Measurements from ENCODE around the gene HPS4. TPM values are rescaled to one million over a fixed set of nuclear protein-coding genes. Genes with fewer than 3 reads are reported as not detected.
"Not testable (repeated sequence)": the region's sequence is repeated elsewhere in the genome, so short reads cannot be mapped to it uniquely, and the experiment has no call there.

HPS4 gene
- total RNA-seq (2014; rRNA removed; shearing (Covaris generic)) = 14.4 and 19.8 TPM in 2 replicates

- peak; percentile 74 for DNase-seq (ENCODE audit: low spot score)
These were observed at the start of gene HPS4, which contains the start of gene SRRD for GRCh38 chr22:26483439-26484359. HPS4 (minus strand) TSS chr22:26483783; CDS start chr22:26481762, 2,021 bp downstream. SRRD (plus strand) TSS chr22:26483877; CDS start chr22:26483891, 14 bp downstream.

- DNase-seq (ENCODE audit: low spot score) = no peak
These were observed 45.8 kb upstream of the HPS4 start for GRCh38 chr22:26529345-26529744.

GRCh38 chr22:26528518-26528917 is 44.9 kb upstream of the HPS4 start:
- not testable (repeated sequence) for DNase-seq (ENCODE audit: low spot score)

- DNase-seq (ENCODE audit: low spot score) = no peak
These were observed 44.2 kb upstream of the HPS4 start for GRCh38 chr22:26527574-26528465.

- DNase-seq (ENCODE audit: low spot score) = no peak
These were observed 43.6 kb upstream of the HPS4 start for GRCh38 chr22:26527167-26527566.

GRCh38 chr22:26525946-26526564 is 42.5 kb upstream of the HPS4 start:
- no peak for DNase-seq (ENCODE audit: low spot score)

- no peak for DNase-seq (ENCODE audit: low spot score)
These were observed 41.3 kb upstream of the HPS4 start for GRCh38 chr22:26524870-26525269.

- DNase-seq (ENCODE audit: low spot score) = no peak
These were observed 39.0 kb upstream of the HPS4 start for GRCh38 chr22:26522592-26522991.

- no peak for DNase-seq (ENCODE audit: low spot score)
These were observed 38.4 kb upstream of the HPS4 start for GRCh38 chr22:26522012-26522411.

GRCh38 chr22:26517429-26517828 is 33.8 kb upstream of the HPS4 start:
- no peak for DNase-seq (ENCODE audit: low spot score)

GRCh38 chr22:26516503-26516902 is 32.9 kb upstream of the HPS4 start:
- no peak for DNase-seq (ENCODE audit: low spot score)

GRCh38 chr22:26515931-26516330 is 32.3 kb upstream of the HPS4 start:
- DNase-seq (ENCODE audit: low spot score) = no peak

- no peak for DNase-seq (ENCODE audit: low spot score)
These were observed 31.0 kb upstream of the HPS4 start for GRCh38 chr22:26514419-26515161.

GRCh38 chr22:26513838-26514237 is 30.3 kb upstream of the HPS4 start:
- no peak for DNase-seq (ENCODE audit: low spot score)

- DNase-seq (ENCODE audit: low spot score) = peak; percentile 82
These were observed 28.7 kb upstream of the HPS4 start, which contains the start of gene TFIP11 for GRCh38 chr22:26512149-26512793. TFIP11 (minus strand) TSS chr22:26512473; CDS start chr22:26510272, 2,201 bp downstream.

- no peak for DNase-seq (ENCODE audit: low spot score)
These were observed 24.6 kb upstream of the HPS4 start for GRCh38 chr22:26508148-26508547.

GRCh38 chr22:26503758-26504157 is 20.2 kb upstream of the HPS4 start:
- DNase-seq (ENCODE audit: low spot score) = no peak

GRCh38 chr22:26502688-26503561 is 19.3 kb upstream of the HPS4 start:
- no peak for DNase-seq (ENCODE audit: low spot score)

- DNase-seq (ENCODE audit: low spot score) = no peak
These were observed 18.4 kb upstream of the HPS4 start for GRCh38 chr22:26501996-26502395.

Measured in H4 (cell line).